ENCODE data around the gene COMMD3. TPM values are rescaled to one million over a fixed set of nuclear protein-coding genes. Genes with fewer than 3 reads are reported as not detected.

COMMD3 gene
- total and polyA plus RNA-seq, 2 of the 8 experiments (the other 6 are each of a cell fraction or from before 2014, with no cell fraction given) = 2.3 to 2.7 TPM

GRCh38 chr10:22317076-22317370 lies 835 bp downstream of the COMMD3 start:
- Histone ChIP-seq H3K9me3 (ENCODE audit: insufficient read depth in 2 of 2, low read depth in 1 of 2, low read length in 1 of 2) (no peaks in the 10 kb centered on the region), H2AFZ (ENCODE audit: low read length) (0 out of 2 replicates have a peak overlapping the region, but pooled peaks have one; percentile 75), H3K36me3 (ENCODE audit: control insufficient read depth in 2 of 4, insufficient read depth in 4 of 4, low read length in 3 of 4) (no peaks in the 10 kb centered on the region), H3K27ac (ENCODE audit: low read depth, low read length) (no peak overlapping the region), H2BK12ac (ENCODE audit: low read depth, low read length) (no peak overlapping the region), H2BK20ac (ENCODE audit: low read length) (no peak overlapping the region), H3K27me3 (replicated peaks in 1 of 4; ENCODE audit: control insufficient read depth in 3 of 4, extremely low read depth in 1 of 4, insufficient read depth in 3 of 4, low read length in 3 of 4) (peaks cover 16 to 61% (median 37%) of the 10 kb centered on the region in 4 experiments), H4K5ac (ENCODE audit: insufficient read length, low read depth, low read length) (no peak overlapping the region), H3K14ac (ENCODE audit: insufficient read length) (no peak overlapping the region), H2BK5ac (ENCODE audit: low read depth, low read length) (no peak overlapping the region), H3K4me2 (ENCODE audit: insufficient read depth in 1 of 2, low read depth in 2 of 2, low read length in 2 of 2) (peak overlapping the region; percentile 74 to 95), H4K20me1 (replicated peaks in 1 of 2; ENCODE audit: control insufficient read depth in 1 of 2, insufficient read depth in 2 of 2, low read length in 2 of 2) (peaks cover 0 to 3% of the 10 kb centered on the region in 2 experiments), H3K18ac (ENCODE audit: extremely low read depth, low read length) (no peak overlapping the region), H3K56ac (replicated peaks; ENCODE audit: insufficient read length, low read depth, low read length) (no peak overlapping the region), H3K4ac (replicated peaks; ENCODE audit: insufficient read length, low read depth, low read length) (no peak overlapping the region), H2AK5ac (ENCODE audit: low read depth, low read length) (no peak overlapping the region), H4K91ac (replicated peaks; ENCODE audit: insufficient read length, low read length) (no peak overlapping the region), H4K8ac (ENCODE audit: extremely low read depth, insufficient read depth, low read length) (no peak overlapping the region), H3K79me2 (ENCODE audit: control insufficient read depth in 1 of 2, insufficient read depth in 2 of 2, low read length in 2 of 2) (no peaks in the 10 kb centered on the region), H3K4me1 (replicated peaks in 1 of 4; ENCODE audit: control insufficient read depth in 3 of 4, insufficient read depth in 4 of 4, low read length in 3 of 4) (peaks cover 0 to 2% (median 0%) of the 10 kb centered on the region in 4 experiments; a peak in 3 of 7 replicates), H3K23me2 (ENCODE audit: low read depth, low read length) (peaks cover 9% of the 10 kb centered on the region), H3K4me3 (ENCODE audit: extremely low read depth in 1 of 4, insufficient read depth in 2 of 4, low read depth in 3 of 4, low read length in 4 of 4) (peak overlapping the region; percentile 35 to 73 (median 68); a peak in 7 of 8 replicates), H2BK120ac (replicated peaks; ENCODE audit: low read depth, low read length) (no peak overlapping the region), H3K9ac (replicated peaks in 1 of 4; ENCODE audit: extremely low read depth in 1 of 4, low read depth in 3 of 4, low read length in 3 of 4) (no peak overlapping the region), H3K23ac (ENCODE audit: insufficient read length) (no peak overlapping the region), H2BK15ac (ENCODE audit: low read length) (no peak overlapping the region), H3K79me1 (ENCODE audit: low read depth, low read length) (no peaks in the 10 kb centered on the region)
- FAIRE-seq (no peak), DNase-seq (ENCODE audit: low read depth in 1 of 2, low spot score in 2 of 2) (no peak)
- POLR2A ChIA-PET (ENCODE audit: partially characterized antibody) = interaction anchor here (1.5 to 1.8 kb wide), 4 partner anchors 9 to 314 kb away, joined by 4 to 8 read pairs (median 4); partner anchors contain the start of gene DNAJC1
- WGBS, 2 experiments (ENCODE audit: extremely low coverage in 1 of 2, insufficient coverage in 1 of 2, insufficient read length in 1 of 2, insufficient replicate concordance in 2 of 2, low coverage in 1 of 2, low lambda C conversion rate in 2 of 2, missing lambda C conversion rate in 1 of 2) = 7% methylated on average over 9 of the region's 9 CpGs; no CpG with 5 or more reads in 1 of the 2 experiments
- CTCF ChIA-PET (ENCODE audit: partially characterized antibody) = interaction anchor here (0.7 kb wide), 2 partner anchors 21 to 54 kb away, joined by 3 to 4 read pairs; no protein-coding TSS in a partner anchor
- TF ChIP-seq CBX8 (IDR thresholded peaks at IDR 0.05; ENCODE audit: borderline replicate concordance, low read depth, low read length) (no peak), GABPA (IDR thresholded peaks at IDR 0.05; ENCODE audit: borderline replicate concordance, insufficient read depth, low read length) (no peak), JUN (IDR thresholded peaks at IDR 0.05; ENCODE audit: low read depth, low read length) (no peak), PHF8 (conservative IDR thresholded peaks at IDR 0.05; ENCODE audit: low read depth, low read length) (no peak), GTF2F1 (IDR thresholded peaks at IDR 0.05; ENCODE audit: borderline replicate concordance, low read depth, low read length) (no peak)

Data from H1 (cell line).